GM12891 (cell line): Measurements from ENCODE around the gene EEF1E1.

ENCODE experiments used
- DNase-seq: peaks from one replicate; pipeline ENCODE4 v3.0.0; 2011; ENCODE audit warnings: low spot score; ENCODE audit not compliant: insufficient read length
- FAIRE-seq: peaks from 2 replicates; lab custom pipeline; 2011; peaks lifted over from hg19 to GRCh38; lab: Jason Lieb, UNC
- PAX5 ChIP-seq: IDR thresholded peaks from 2 replicates; pipeline ENCODE4 v1.6.1; 2011; ENCODE audit warnings: low read length, moderate library complexity, mild to moderate bottlenecking; ENCODE audit not compliant: insufficient read depth, severe bottlenecking
- POLR2A ChIP-seq: IDR thresholded peaks from 2 replicates; pipeline ENCODE4 v1.6.1; 2011; ENCODE audit warnings: low read depth, low read length, control low read depth
- POLR2AphosphoS5 ChIP-seq: IDR thresholded peaks from 2 replicates; pipeline ENCODE4 v1.6.1; 2011; ENCODE audit warnings: low read depth, low read length, control low read depth
- POU2F2 ChIP-seq: IDR thresholded peaks from 2 replicates; pipeline ENCODE4 v1.6.1; 2011; ENCODE audit warnings: low read depth, mild to moderate bottlenecking, control low read depth, low read length, moderate library complexity
- SPI1 ChIP-seq: IDR thresholded peaks from 2 replicates; pipeline ENCODE4 v1.6.1; 2011; ENCODE audit warnings: low read depth, low read length, control low read depth
- TAF1 ChIP-seq: IDR thresholded peaks from 2 replicates; pipeline ENCODE4 v1.6.1; 2011; ENCODE audit warnings: low read depth, low read length, control low read depth

Gene EEF1E1

GRCh38 chr6:8100159-8100854, 2.0 kb downstream of the EEF1E1 start:
- TF ChIP-seq PAX5 (no peak), SPI1 (no peak)
- no peak for DNase-seq
- peak; percentile 9 for FAIRE-seq

GRCh38 chr6:8090650-8091049, 11.7 kb downstream of the EEF1E1 start:
- no peak for FAIRE-seq
- no peak for DNase-seq

GRCh38 chr6:8088886-8089285, 13.5 kb downstream of the EEF1E1 start:
- no peak for DNase-seq

More at GRCh38 chr6:8090650-8091049, 11.7 kb downstream of the EEF1E1 start:
- TF ChIP-seq TAF1 = no peak
- TF ChIP-seq POLR2A = no peak

GRCh38 chr6:8087870-8088754, 14.2 kb downstream of the EEF1E1 start:
- no peak for TF ChIP-seq PAX5
- TF ChIP-seq POU2F2 = no peak
- TF ChIP-seq POLR2AphosphoS5 = no peak
- TF ChIP-seq POLR2A = no peak
- no peak for TF ChIP-seq SPI1
- TF ChIP-seq TAF1 = no peak
- FAIRE-seq (no peak), DNase-seq (no peak)

More at GRCh38 chr6:8088886-8089285, 13.5 kb downstream of the EEF1E1 start:
- TF ChIP-seq POLR2AphosphoS5 = no peak
- no peak for TF ChIP-seq POLR2A
- TF ChIP-seq SPI1 = no peak
- no peak for TF ChIP-seq TAF1
- TF ChIP-seq POU2F2 = no peak
- TF ChIP-seq PAX5 = no peak
- no peak for FAIRE-seq

- no peak for TF ChIP-seq TAF1
- TF ChIP-seq PAX5 = no peak
- TF ChIP-seq SPI1 = no peak
- TF ChIP-seq POU2F2 = no peak
- TF ChIP-seq POLR2A = no peak
- TF ChIP-seq POLR2AphosphoS5 = no peak
- FAIRE-seq (no peak), DNase-seq (no peak)
These were observed 15.5 kb downstream of the EEF1E1 start for GRCh38 chr6:8086755-8087306.

GRCh38 chr6:8085053-8085511, 17.3 kb downstream of the EEF1E1 start:
- TF ChIP-seq POLR2A = no peak
- TF ChIP-seq POU2F2 = no peak
- TF ChIP-seq TAF1 = no peak
- no peak for DNase-seq
- no peak for FAIRE-seq

GRCh38 chr6:8084586-8084985, 17.8 kb downstream of the EEF1E1 start:
- FAIRE-seq (no peak), DNase-seq (no peak)
- no peak for TF ChIP-seq POU2F2
- TF ChIP-seq PAX5 = no peak
- TF ChIP-seq POLR2A = no peak
- TF ChIP-seq TAF1 = no peak
- no peak for TF ChIP-seq SPI1
- TF ChIP-seq POLR2AphosphoS5 = no peak

GRCh38 chr6:8082954-8083858, 19.1 kb downstream of the EEF1E1 start:
- DNase-seq = no peak
- FAIRE-seq = no peak
- no peak for TF ChIP-seq TAF1

GRCh38 chr6:8082572-8082953, 19.8 kb downstream of the EEF1E1 start:
- FAIRE-seq = no peak
- no peak for TF ChIP-seq TAF1
- no peak for TF ChIP-seq POU2F2
- no peak for TF ChIP-seq POLR2AphosphoS5
- no peak for TF ChIP-seq PAX5
- no peak for TF ChIP-seq SPI1
- no peak for TF ChIP-seq POLR2A

More at GRCh38 chr6:8082572-8082953, 19.8 kb downstream of the EEF1E1 start:
- DNase-seq = no peak
